Right lung (tissue), 5 donors: ENCODE results near the gene ACAA1. TPM values are rescaled to one million over a fixed set of nuclear protein-coding genes. Genes with fewer than 3 reads are reported as not detected.
"Not testable (repeated sequence)": the region's sequence is repeated elsewhere in the genome, so short reads cannot be mapped to it uniquely, and the experiment has no call there.

Source experiments
- DNase-seq, 2 donors: peaks; one replicate each; pipeline ENCODE4 v3.0.0-alpha.2; 2013
- polyA plus RNA-seq, 5 donors: library from polyadenylated mRNA; unstranded; fragments of 120-200 nt; gene quantifications; one replicate each; pipeline versions ENCODE4 v1.2.1 to v1.2.3, GENCODE V29; 2013; ENCODE audit warnings: inconsistent platforms in 1 of 5, low replicate concordance in 1 of 5; ENCODE audit not compliant: insufficient read length in 5 of 5, insufficient read depth in 1 of 5

The ACAA1 gene
- polyA plus RNA-seq, 5 donors, result 53.7 to 70.1 (median 61.8) TPM

- peak; percentile 23 for DNase-seq
Measured at GRCh38 chr3:38084334-38085310, 52.3 kb downstream of the ACAA1 start.

GRCh38 chr3:38083871-38084333, 53.0 kb downstream of the ACAA1 start:
- no peak for DNase-seq

GRCh38 chr3:38083254-38083653, 53.7 kb downstream of the ACAA1 start:
- not testable (repeated sequence) for DNase-seq

- not testable (repeated sequence) for DNase-seq
Measured at GRCh38 chr3:38082296-38082695, 54.6 kb downstream of the ACAA1 start.

- DNase-seq, result not testable (repeated sequence)
Measured at GRCh38 chr3:38077073-38077472, 59.9 kb downstream of the ACAA1 start.

Other genes starting within 250 kb of the ACAA1 start
- 10 to 100 TPM; 16.3 to 29.7 (median 25.3) TPM for gene VILL, start 146.3 kb downstream of the ACAA1 start, polyA plus RNA-seq
- 10 to 100 TPM; 37.6 to 47.2 (median 44.0) TPM for gene PLCD1, start 107.5 kb downstream of the ACAA1 start, polyA plus RNA-seq
- gene DLEC1, start 97.9 kb downstream of the ACAA1 start, polyA plus RNA-seq, result 10 to 100 TPM in 1 of 5 donors, 1 to 10 TPM in 4; 2.3 to 10.4 (median 7.8) TPM
- gene MYD88, start 1.5 kb upstream of the ACAA1 start, polyA plus RNA-seq, result 10 to 100 TPM; 38.4 to 43.9 (median 41.6) TPM
- gene OXSR1, start 28.4 kb upstream of the ACAA1 start, polyA plus RNA-seq, result 10 to 100 TPM; 35.9 to 56.0 (median 44.9) TPM
- gene SLC22A13, start 128.7 kb upstream of the ACAA1 start, polyA plus RNA-seq, result under 1 TPM; 0.06 to 0.24 (median 0.10) TPM
- gene SLC22A14, start 145.2 kb upstream of the ACAA1 start, polyA plus RNA-seq, result under 1 TPM; 0.11 to 0.24 (median 0.14) TPM
- 1 to 10 TPM; 4.5 to 8.3 (median 6.6) TPM for gene XYLB, start 209.7 kb upstream of the ACAA1 start, polyA plus RNA-seq